EH (cell line): Measurements from ENCODE around the gene VDAC2.

Source experiments
- DNase-seq: peaks from one replicate; pipeline ENCODE4 v3.0.0-alpha.2; 2015; ENCODE audit warnings: low read depth

Gene VDAC2

DNA sequence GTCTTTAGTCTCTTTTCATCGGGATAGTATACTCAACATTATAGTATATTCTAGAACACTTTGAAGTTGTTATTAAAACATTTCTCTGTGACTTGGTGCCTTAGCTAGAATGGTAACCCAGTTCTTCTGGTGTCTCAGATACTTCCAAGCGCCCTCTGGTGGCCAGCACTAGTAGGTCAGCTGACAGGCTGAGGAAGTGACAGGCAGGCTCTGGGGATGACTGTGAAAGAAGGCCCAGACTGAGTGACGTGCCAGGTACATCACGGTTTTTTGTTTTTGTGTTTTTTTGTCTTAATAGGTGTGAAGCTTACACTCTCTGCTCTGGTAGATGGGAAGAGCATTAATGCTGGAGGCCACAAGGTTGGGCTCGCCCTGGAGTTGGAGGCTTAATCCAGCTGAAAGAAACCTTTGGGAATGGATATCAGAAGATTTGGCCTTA is 20.0 kb downstream of the VDAC2 start:
- peak; percentile 87 for DNase-seq

GRCh38 chr10:75231672-75232581 is 21.3 kb downstream of the VDAC2 start:
- DNase-seq: no peak

DNA sequence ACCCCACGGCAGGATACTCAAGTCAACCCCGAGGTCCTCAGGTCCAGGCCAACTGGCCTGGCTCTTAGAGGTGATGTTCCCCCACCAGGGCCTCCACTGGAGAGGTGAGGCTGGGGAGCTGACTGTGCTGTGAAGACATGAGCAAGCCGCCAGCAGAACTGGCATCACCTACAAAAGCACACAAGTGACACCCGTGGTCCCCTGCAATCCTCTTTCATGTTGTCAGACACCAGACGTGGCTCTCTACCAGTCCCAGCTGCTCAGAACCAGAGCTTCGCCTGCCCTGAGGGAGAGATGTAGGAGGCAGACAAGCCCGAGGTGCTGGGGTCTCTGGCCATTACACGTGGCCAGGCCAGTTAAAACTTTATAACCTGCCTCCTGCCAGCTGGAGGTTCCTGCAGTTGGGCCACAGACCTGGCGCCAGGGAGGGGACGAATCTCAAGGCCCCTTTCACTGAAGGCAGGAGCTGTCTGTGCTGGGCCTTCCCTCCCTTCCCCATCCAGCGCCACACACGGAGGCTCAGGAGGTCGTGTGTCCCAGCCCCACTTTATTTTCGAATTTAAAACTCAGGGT is 22.9 kb downstream of the VDAC2 start:
- DNase-seq: no peak

GRCh38 chr10:75234017-75234682 is 23.6 kb downstream of the VDAC2 start:
- DNase-seq: peak; percentile 94

DNA sequence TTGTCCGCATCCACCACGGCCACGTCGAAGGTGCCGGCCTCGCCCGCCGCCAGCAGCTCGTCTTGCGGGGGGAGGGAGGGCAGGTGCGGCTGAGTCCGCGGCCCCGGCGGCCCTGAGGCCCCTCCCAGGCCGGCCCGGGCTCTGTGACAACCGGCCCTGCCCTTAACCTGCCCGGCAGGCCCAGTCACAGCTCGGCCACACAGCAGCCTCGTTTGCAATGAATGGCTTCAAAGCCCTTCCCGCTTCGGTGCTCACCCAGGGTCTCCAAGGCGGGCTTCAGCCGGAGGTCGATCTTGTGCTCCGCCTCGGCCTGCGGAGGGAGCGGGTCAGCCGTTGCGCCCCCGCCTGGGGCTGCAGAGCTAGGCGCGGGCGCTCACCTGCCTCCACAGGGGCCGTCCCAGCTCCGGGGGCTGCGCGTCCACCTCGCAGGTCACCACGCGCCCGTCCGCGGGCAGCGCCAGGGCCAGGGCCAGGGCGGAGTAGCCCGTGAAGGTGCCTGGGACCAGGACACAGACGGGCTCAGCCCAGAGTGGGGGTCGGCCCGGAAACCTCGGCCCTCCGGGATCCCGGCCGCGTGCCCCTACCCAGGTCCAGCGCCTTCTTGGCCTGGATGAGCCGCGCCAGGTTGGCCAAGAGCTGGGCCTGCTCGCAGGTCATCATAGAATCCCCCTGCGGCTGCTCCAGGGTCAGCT is 24.2 kb downstream of the VDAC2 start:
- no peak for DNase-seq

DNA sequence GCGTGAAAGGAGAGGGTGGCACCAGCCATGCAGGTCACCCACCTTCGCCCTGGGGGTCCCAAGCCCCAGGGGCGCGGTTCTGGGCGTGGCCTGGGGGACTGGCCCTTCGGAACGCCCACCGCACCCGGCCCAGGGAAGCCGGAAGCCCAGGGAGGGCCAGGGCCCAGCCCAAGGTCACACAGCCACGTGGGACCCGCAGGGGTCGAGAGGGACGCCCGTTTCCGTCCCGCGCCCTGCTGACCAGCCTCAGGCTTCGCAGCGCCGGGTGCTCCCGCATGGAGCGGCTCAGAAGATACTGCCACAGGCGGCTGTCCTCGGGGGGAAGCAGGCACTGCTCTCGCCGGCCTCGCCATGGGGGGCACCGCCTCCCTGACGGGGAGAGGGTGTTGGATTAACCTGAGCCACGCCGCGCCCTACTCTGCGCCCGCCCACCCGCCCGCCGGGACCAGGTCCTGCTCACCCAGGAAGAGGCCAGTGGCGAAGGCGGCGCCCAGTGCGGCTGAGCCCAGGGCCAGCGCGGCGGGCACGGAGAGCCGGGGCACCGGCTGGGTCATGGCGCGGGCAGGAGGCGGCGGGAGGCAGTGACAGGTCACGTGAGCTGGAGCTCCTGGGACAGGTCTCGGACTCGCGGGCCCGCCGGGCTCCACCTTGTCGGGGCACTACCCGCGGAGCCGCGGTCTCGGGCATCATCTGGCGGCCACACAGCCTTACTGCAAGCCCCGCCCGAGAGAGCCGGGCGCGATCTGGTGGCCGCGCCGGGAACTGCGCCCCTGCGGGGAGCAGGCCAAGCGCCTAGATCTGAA is 25.0 kb downstream of the VDAC2 start, which contains the start of gene COMTD1:
Gene COMTD1, minus strand, starts transcription at position 583 of the 803 bp plus-strand sequence. Its CDS starts 29 bp downstream, at position 554.
- peak; percentile 84 for DNase-seq

GRCh38 chr10:75236178-75236825 is 25.7 kb downstream of the VDAC2 start:
- no peak for DNase-seq

GRCh38 chr10:75238182-75239095 is 27.8 kb downstream of the VDAC2 start:
- no peak for DNase-seq

DNA sequence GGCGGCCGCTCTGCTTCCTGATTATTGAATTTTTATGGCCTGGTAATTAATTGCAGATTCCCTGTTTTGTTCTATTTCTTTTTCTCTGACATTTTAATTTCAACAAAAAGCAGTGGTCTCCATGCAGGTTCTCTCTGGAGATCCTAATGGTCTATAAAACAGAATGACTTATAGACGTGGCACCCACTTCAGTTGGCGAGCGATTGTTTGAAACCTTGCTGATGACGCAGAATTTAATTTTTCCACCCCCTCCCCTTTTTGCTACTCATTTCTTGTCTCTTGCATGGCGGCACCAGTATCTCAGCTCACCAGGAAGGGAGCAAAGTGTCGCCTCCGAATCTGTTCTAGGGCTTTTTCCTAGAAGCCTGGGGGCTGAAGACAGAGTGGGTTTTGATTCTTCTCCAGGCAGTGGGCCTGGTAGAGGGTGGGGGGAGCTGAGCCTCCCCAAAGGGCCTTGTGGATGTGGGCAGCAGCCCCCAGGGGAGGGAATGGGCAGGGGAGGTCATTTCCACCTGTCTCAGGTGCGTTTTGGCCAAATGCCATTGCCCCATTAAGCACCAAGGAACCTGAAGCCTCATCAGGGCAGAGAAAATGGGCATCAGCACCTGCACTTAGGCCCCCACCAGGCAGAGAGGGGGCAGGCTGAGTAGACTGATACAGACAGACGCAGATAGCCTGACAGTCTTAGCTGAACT is 28.6 kb downstream of the VDAC2 start:
- no peak for DNase-seq

DNA sequence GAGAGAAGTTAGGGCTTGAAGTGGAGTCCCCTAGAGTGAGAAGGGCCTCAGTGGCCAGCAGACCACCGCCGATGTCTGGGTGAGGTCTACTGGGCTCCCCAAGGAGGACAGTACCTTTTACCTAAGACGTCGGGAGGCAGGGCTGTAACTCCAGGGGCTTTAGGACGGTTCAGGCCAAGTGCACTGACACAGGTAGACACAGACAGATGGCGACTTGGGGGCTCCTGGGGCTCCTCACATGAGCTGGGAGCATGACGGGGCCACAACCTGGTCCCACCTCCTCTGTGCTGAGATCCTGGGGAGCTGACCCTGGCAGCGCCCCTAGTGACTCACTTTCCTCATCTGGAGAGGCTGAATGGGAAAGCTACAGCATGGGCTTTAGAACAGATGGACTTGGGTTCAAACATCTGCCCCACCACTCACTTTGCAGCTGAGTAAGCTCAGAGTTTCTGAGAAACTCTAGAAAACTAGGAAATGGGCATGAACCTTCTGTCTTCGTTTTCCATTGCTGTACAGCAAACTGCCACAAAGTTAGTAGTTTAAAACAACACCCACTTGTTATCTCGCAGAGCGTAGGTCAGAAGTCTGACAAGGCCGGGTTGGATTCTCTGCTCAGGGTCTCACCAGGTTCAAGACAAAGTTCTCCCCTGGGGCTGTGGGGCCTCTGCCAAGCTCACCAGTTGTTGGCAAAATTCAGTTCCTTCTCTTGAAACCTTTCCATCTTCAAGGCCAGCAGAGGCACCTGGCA is 29.9 kb downstream of the VDAC2 start:
- no peak for DNase-seq

GRCh38 chr10:75243426-75243825 is 32.8 kb downstream of the VDAC2 start:
- DNase-seq: no peak

DNA sequence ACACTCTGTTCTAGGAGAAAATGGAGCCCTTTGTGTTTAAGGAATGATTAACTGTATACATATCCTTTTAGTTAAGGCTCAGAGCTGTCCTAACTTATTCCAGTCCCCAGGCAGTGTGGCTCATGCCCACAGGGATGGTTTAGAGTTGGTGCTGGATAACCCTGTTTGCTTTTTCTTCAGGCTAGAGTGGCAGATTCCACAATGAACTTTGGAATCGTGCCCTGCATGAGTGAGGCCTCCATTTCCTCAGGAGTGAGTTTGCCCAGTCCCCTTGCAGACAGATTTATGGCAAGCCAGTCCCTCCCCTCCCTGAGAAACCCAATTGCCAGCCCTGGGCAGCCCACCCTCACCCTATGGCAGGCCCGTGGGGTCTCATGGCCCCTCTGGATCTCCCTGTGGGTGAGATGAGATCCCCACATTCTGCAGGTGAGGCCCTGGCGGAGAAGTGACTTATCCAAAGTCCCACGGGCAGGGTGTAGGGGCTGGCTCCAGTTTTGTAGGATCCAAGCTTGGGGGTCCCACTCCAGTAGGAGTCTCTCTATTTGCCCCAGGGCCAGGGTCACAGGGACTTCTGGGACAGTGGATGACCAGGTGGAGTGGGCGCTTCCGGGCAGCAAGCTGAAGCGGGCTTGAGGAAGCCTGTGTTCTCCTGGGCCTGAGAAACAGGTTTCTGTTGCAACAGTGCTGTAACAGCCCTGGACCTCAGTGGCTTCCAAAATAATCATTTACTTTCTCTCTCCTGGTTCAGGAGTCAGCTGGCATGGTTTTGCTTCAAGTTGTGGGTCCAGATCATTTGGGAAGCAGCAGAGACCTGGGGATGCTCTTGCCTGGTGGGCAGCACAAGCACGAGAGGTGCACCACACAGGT is 34.1 kb downstream of the VDAC2 start:
- DNase-seq: no peak

DNA sequence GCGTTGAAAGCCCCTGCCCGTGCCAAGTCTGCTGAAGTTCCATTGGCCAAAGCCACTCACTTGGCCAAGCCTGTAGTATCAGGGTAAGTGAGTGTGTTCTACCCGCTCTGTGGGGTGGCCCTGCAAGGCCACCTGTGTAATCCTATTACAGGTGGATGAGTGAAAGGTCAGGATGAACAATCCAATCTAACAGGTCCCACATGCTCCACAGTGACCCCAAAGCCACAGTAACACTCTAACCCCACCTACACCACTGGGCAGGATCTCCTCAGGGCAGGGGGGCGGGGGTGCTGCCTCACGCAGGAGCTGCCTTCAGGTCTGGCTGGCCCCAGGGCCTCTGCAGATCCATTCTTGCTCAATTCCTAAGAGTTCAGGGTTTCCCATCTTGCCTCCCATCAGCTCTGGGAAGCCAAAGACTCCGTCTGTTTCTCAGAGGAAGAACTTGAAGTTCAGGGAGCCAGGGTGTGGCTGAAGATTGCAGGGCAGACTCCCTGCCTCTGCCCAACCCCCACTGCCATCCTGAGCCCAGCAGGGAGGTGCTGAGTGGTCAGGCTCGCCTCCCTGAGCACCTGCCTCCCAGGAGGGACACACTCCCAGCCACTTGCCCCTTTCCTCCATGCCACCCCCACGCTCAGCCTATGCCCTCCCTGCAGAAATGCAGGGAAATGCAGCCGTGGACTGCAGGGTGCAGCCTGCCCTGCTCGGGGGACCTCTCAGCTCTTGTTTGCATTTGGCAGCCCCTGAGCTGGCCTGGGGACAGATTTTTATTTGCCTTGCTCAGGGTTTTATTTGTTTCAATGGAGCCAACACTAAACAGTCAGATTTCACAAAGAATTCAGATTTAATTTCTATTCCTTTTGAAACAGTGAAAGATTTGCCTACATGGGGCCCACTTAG is 35.0 kb downstream of the VDAC2 start:
- DNase-seq: no peak

DNA sequence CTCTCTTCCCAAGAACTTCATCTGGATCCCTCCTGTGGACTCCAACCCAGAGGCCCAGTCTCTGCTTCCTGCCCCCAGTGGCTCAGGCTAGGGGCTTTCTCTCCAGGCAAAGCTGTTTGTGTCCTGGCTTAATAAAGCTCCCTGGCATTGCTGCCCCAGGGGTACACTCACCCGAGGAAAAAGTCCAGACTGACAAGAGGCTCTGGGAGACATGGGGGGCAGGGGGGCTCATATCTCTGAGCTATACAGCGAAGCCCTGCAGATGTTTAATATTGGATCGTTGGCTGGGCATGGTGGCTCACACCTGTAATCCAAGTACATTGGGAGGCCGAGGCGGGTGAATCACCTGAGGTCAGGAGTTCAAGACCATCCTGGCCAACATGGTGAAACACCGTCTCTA is 35.9 kb downstream of the VDAC2 start:
- no peak for DNase-seq

GRCh38 chr10:75247797-75248196 is 37.2 kb downstream of the VDAC2 start:
- DNase-seq: no peak

- DNase-seq: no peak
Observed at GRCh38 chr10:75250934-75251333, 40.3 kb downstream of the VDAC2 start.
